ENCODE data around the gene SGCD. TPM values are rescaled to one million over a fixed set of nuclear protein-coding genes. Genes with fewer than 3 reads are reported as not detected.

The SGCD gene
- total RNA-seq, 3 donors from 2014 or later = 3.1 to 15.4 (median 6.2) TPM

GRCh38 chr5:156682971-156683370 lies 356.0 kb downstream of the SGCD start:
- Histone ChIP-seq H3K27me3 (no peaks in the 10 kb centered on the region), H3K9me3 (no peaks in the 10 kb centered on the region), H3K4me1 (no peaks in the 10 kb centered on the region), H3K36me3 (no peaks in the 10 kb centered on the region), H3K4me3 (no peak overlapping the region), H3K27ac (no peak overlapping the region)
- DNase-seq (ENCODE audit: low spot score in 2 of 2) = no peak
- TF ChIP-seq CTCF (IDR thresholded peaks at IDR 0.05) (no peak), POLR2A (IDR thresholded peaks at IDR 0.05) (no peak), POLR2AphosphoS5 (IDR thresholded peaks at IDR 0.05) (no peak)
- intact Hi-C loops (cut with DNase I; ENCODE audit: low total_unique reads) = no loop called here

- DNase-seq (ENCODE audit: low spot score in 2 of 2) = no peak
- intact Hi-C loops (cut with DNase I; ENCODE audit: low total_unique reads) = no loop called here
- H3K4me1 ChIP-seq = no peaks in the 10 kb centered on the region
- H3K9me3 ChIP-seq = no peaks in the 10 kb centered on the region
- H3K36me3 ChIP-seq = no peaks in the 10 kb centered on the region
- H3K4me3 ChIP-seq = no peak overlapping the region
- no peaks in the 10 kb centered on the region for H3K27me3 ChIP-seq
- no peak for TF ChIP-seq POLR2AphosphoS5 (IDR thresholded peaks at IDR 0.05)
- H3K27ac ChIP-seq = no peak overlapping the region
Observed at GRCh38 chr5:156683509-156683908, 356.5 kb downstream of the SGCD start.

- H3K9me3 ChIP-seq = no peaks in the 10 kb centered on the region
- DNase-seq (ENCODE audit: low spot score in 2 of 2) = no peak
- no peak overlapping the region for H3K4me3 ChIP-seq
- no peak overlapping the region for H3K27ac ChIP-seq
- intact Hi-C loops (cut with DNase I; ENCODE audit: low total_unique reads) = no loop called here
- TF ChIP-seq CTCF (IDR thresholded peaks at IDR 0.05) (no peak), POLR2A (IDR thresholded peaks at IDR 0.05) (no peak), POLR2AphosphoS5 (IDR thresholded peaks at IDR 0.05) (no peak)
- no peaks in the 10 kb centered on the region for H3K36me3 ChIP-seq
- no peaks in the 10 kb centered on the region for H3K27me3 ChIP-seq
- no peaks in the 10 kb centered on the region for H3K4me1 ChIP-seq
Observed at GRCh38 chr5:156684216-156684615, 357.3 kb downstream of the SGCD start.

- intact Hi-C loops (cut with DNase I; ENCODE audit: low total_unique reads) = no loop called here
- H3K27ac ChIP-seq = no peak overlapping the region
- no peak for TF ChIP-seq POLR2A (IDR thresholded peaks at IDR 0.05)
- no peak for TF ChIP-seq CTCF (IDR thresholded peaks at IDR 0.05)
- no peak for TF ChIP-seq POLR2AphosphoS5 (IDR thresholded peaks at IDR 0.05)
Observed at GRCh38 chr5:156685481-156685880, 358.5 kb downstream of the SGCD start.

GRCh38 chr5:156686380-156686779 lies 359.4 kb downstream of the SGCD start:
- intact Hi-C loops (cut with DNase I; ENCODE audit: low total_unique reads) = no loop called here
- Histone ChIP-seq H3K36me3 (no peaks in the 10 kb centered on the region), H3K27me3 (no peaks in the 10 kb centered on the region), H3K4me3 (no peak overlapping the region), H3K4me1 (no peaks in the 10 kb centered on the region), H3K27ac (no peak overlapping the region), H3K9me3 (no peaks in the 10 kb centered on the region)
- no peak for TF ChIP-seq POLR2A (IDR thresholded peaks at IDR 0.05)
- no peak for TF ChIP-seq CTCF (IDR thresholded peaks at IDR 0.05)
- TF ChIP-seq POLR2AphosphoS5 (IDR thresholded peaks at IDR 0.05) = no peak
- no peak for DNase-seq (ENCODE audit: low spot score in 2 of 2)

More at GRCh38 chr5:156685481-156685880, 358.5 kb downstream of the SGCD start:
- Histone ChIP-seq H3K9me3 (no peaks in the 10 kb centered on the region), H3K27me3 (no peaks in the 10 kb centered on the region), H3K36me3 (no peaks in the 10 kb centered on the region), H3K4me1 (no peaks in the 10 kb centered on the region), H3K4me3 (no peak overlapping the region)
- no peak for DNase-seq (ENCODE audit: low spot score in 2 of 2)

- TF ChIP-seq POLR2AphosphoS5 (IDR thresholded peaks at IDR 0.05) (no peak), POLR2A (IDR thresholded peaks at IDR 0.05) (no peak), CTCF (IDR thresholded peaks at IDR 0.05) (no peak)
- Histone ChIP-seq H3K4me1 (no peaks in the 10 kb centered on the region), H3K36me3 (no peaks in the 10 kb centered on the region), H3K27me3 (no peaks in the 10 kb centered on the region), H3K9me3 (no peaks in the 10 kb centered on the region), H3K4me3 (no peak overlapping the region), H3K27ac (no peak overlapping the region)
- no peak for DNase-seq (ENCODE audit: low spot score in 2 of 2)
- intact Hi-C loops (cut with DNase I; ENCODE audit: low total_unique reads) = no loop called here
Observed at GRCh38 chr5:156686796-156687195, 359.8 kb downstream of the SGCD start.
